Neural progenitor cell (in vitro differentiated cells): ENCODE data around the gene IFNAR2. TPM values are rescaled to one million over a fixed set of nuclear protein-coding genes. Genes with fewer than 3 reads are reported as not detected.
A peak's percentile ranks its signal among the peaks of the same experiment; 100 is the strongest.

Experiments used
- DNase-seq: peaks from one replicate; pipeline ENCODE4 v3.0.0-alpha.2; 2016; ENCODE audit warnings: low spot score
- H2AFZ ChIP-seq: fragments of 200-600 bp; sonication (generic); replicated peaks from 2 replicates; pipeline ENCODE4 v1.6.1; 2016; ENCODE audit warnings: antibody characterized with exemption
- H3F3A ChIP-seq: fragments of 200-600 bp; sonication (generic); 2 replicates; pipeline ENCODE4 v1.6.1; 2016; ENCODE audit warnings: antibody characterized with exemption, low read depth
- H3K27ac ChIP-seq: fragments of 200-600 bp; sonication (generic); 2 replicates; pipeline ENCODE4 v1.5.1; 2016; ENCODE audit warnings: mild to moderate bottlenecking
- H3K27me3 ChIP-seq: fragments of 200-600 bp; sonication (generic); 2 replicates; pipeline ENCODE4 v1.6.1; 2016; ENCODE audit warnings: mild to moderate bottlenecking, moderate library complexity
- H3K36me3 ChIP-seq: fragments of 200-600 bp; sonication (generic); 2 replicates; pipeline ENCODE4 v1.5.1; 2016
- H3K4me1 ChIP-seq: fragments of 200-600 bp; sonication (generic); 2 replicates; pipeline ENCODE4 v1.6.1; 2016; ENCODE audit warnings: mixed run types
- H3K4me2 ChIP-seq: fragments of 200-600 bp; sonication (generic); 2 replicates; pipeline ENCODE4 v1.6.1; 2016
- H3K4me3 ChIP-seq: fragments of 200-600 bp; sonication (generic); 2 replicates; pipeline ENCODE4 v1.5.1; 2016
- H3K79me2 ChIP-seq: fragments of 200-600 bp; sonication (generic); 2 replicates; pipeline ENCODE4 v1.6.1; 2016; ENCODE audit warnings: low read depth
- H3K9ac ChIP-seq: fragments of 200-600 bp; sonication (generic); 2 replicates; pipeline ENCODE4 v1.6.1; 2016
- H3K9me3 ChIP-seq: fragments of 200-600 bp; sonication (generic); 2 replicates; pipeline ENCODE4 v1.5.1; 2016; ENCODE audit warnings: low read depth
- H4K20me1 ChIP-seq: fragments of 200-600 bp; sonication (generic); 2 replicates; pipeline ENCODE4 v1.6.1; 2016; ENCODE audit warnings: low read depth
- H3K27ac Mint-ChIP-seq: 3 replicates; pipeline ENCODE4 v1.8.0; 2021; ENCODE audit warnings: mixed read lengths
- H3K27me3 Mint-ChIP-seq: 2 replicates; pipeline ENCODE4 v1.8.0; 2022; ENCODE audit warnings: low read depth, mild to moderate bottlenecking, inconsistent platforms, moderate library complexity, mixed read lengths; ENCODE audit not compliant: insufficient read depth
- H3K36me3 Mint-ChIP-seq: 3 replicates; pipeline ENCODE4 v1.8.0; 2021; ENCODE audit warnings: mixed read lengths
- H3K4me1 Mint-ChIP-seq: 3 replicates; pipeline ENCODE4 v1.8.0; 2021; ENCODE audit warnings: mixed read lengths
- H3K4me3 Mint-ChIP-seq: 3 replicates; pipeline ENCODE4 v1.8.0; 2021; ENCODE audit warnings: mild to moderate bottlenecking, moderate library complexity, mixed read lengths
- H3K9me3 Mint-ChIP-seq: 3 replicates; pipeline ENCODE4 v1.8.0; 2020; ENCODE audit warnings: mixed read lengths
- CTCF ChIP-seq: fragments of 200-600 bp; sonication (generic); IDR thresholded peaks from 2 replicates; pipeline ENCODE4 v1.5.1; 2017; ENCODE audit warnings: antibody characterized with exemption, mild to moderate bottlenecking
- EZH2 ChIP-seq: fragments of 200-600 bp; sonication (generic); IDR thresholded peaks from 2 replicates; pipeline ENCODE4 v1.6.1; 2017; ENCODE audit warnings: antibody characterized with exemption, mild to moderate bottlenecking, moderate library complexity
- EZH2phosphoT487 ChIP-seq: fragments of 200-600 bp; sonication (generic); IDR thresholded peaks from 2 replicates; pipeline ENCODE4 v1.6.1; 2017; ENCODE audit warnings: antibody characterized with exemption
- total RNA-seq: library from RNA; depleted of rRNA; stranded (reverse); fragments of >200 nt; gene quantifications from 2 replicates; pipeline ENCODE4 v1.2.3, GENCODE V29; 2015; ENCODE audit warnings: low replicate concordance

The IFNAR2 gene
- total RNA-seq, 1 donor from 2014 or later = 15.8 TPM

- Histone ChIP-seq H3K27me3 (peaks cover 21% of the 10 kb centered on the region), H3K4me1 (no peaks in the 10 kb centered on the region), H3K9me3 (no peaks in the 10 kb centered on the region), H4K20me1 (no peaks in the 10 kb centered on the region), H2AFZ (no peak overlapping the region), H3F3A (no peaks in the 10 kb centered on the region), H3K4me2 (no peak overlapping the region), H3K27ac (no peak overlapping the region), H3K4me3 (no peak overlapping the region), H3K36me3 (no peaks in the 10 kb centered on the region), H3K79me2 (no peaks in the 10 kb centered on the region), H3K9ac (no peak overlapping the region)
- peak overlapping the region; percentile 50 for H3K4me3 Mint-ChIP-seq
- H3K36me3 Mint-ChIP-seq = no peaks in the 10 kb centered on the region
- no peak overlapping the region for H3K27ac Mint-ChIP-seq
- H3K27me3 Mint-ChIP-seq = peaks cover 21% of the 10 kb centered on the region
- DNase-seq = peak; percentile 85
- TF ChIP-seq EZH2 (no peak), CTCF (peak; percentile 89)
- peaks cover 10% of the 10 kb centered on the region for H3K4me1 Mint-ChIP-seq
- H3K9me3 Mint-ChIP-seq = no peaks in the 10 kb centered on the region
Observed at GRCh38 chr21:33199516-33200217, 30.1 kb upstream of the IFNAR2 start.

GRCh38 chr21:33201956-33202355 is 27.8 kb upstream of the IFNAR2 start:
- Mint-ChIP-seq H3K9me3 (no peaks in the 10 kb centered on the region), H3K36me3 (no peaks in the 10 kb centered on the region), H3K27ac (no peak overlapping the region), H3K4me1 (peaks cover 5% of the 10 kb centered on the region), H3K27me3 (peaks cover 12% of the 10 kb centered on the region), H3K4me3 (no peak overlapping the region)
- Histone ChIP-seq H3K9me3 (no peaks in the 10 kb centered on the region), H2AFZ (no peak overlapping the region), H3K36me3 (no peaks in the 10 kb centered on the region), H3K9ac (no peak overlapping the region), H3K4me3 (no peak overlapping the region), H3K79me2 (no peaks in the 10 kb centered on the region), H3K4me1 (no peaks in the 10 kb centered on the region), H4K20me1 (no peaks in the 10 kb centered on the region), H3K4me2 (no peak overlapping the region), H3K27ac (no peak overlapping the region), H3F3A (no peaks in the 10 kb centered on the region), H3K27me3 (peaks cover 20% of the 10 kb centered on the region)
- no peak for DNase-seq
- TF ChIP-seq EZH2phosphoT487 (no peak), EZH2 (no peak), CTCF (no peak)

GRCh38 chr21:33202464-33203363 is 27.0 kb upstream of the IFNAR2 start:
- no peak for DNase-seq
- peaks cover 9% of the 10 kb centered on the region for H3K27me3 Mint-ChIP-seq
- no peaks in the 10 kb centered on the region for H3K4me1 Mint-ChIP-seq
- H3K27ac Mint-ChIP-seq = no peak overlapping the region
- no peak overlapping the region for H3K9ac ChIP-seq
- H3F3A ChIP-seq = no peaks in the 10 kb centered on the region
- peaks cover 13% of the 10 kb centered on the region for H3K27me3 ChIP-seq
- no peak overlapping the region for H3K27ac ChIP-seq
- no peak for TF ChIP-seq EZH2phosphoT487
- TF ChIP-seq EZH2 = no peak
- TF ChIP-seq CTCF = no peak
- no peaks in the 10 kb centered on the region for H3K36me3 Mint-ChIP-seq
- H3K4me3 ChIP-seq = no peak overlapping the region
- H3K4me1 ChIP-seq = no peaks in the 10 kb centered on the region
- no peak overlapping the region for H3K4me2 ChIP-seq
- H3K79me2 ChIP-seq = no peaks in the 10 kb centered on the region
- H3K36me3 ChIP-seq = no peaks in the 10 kb centered on the region
- no peaks in the 10 kb centered on the region for H4K20me1 ChIP-seq
- no peak overlapping the region for H3K4me3 Mint-ChIP-seq
- H2AFZ ChIP-seq = no peak overlapping the region
- H3K9me3 Mint-ChIP-seq = peaks cover 3% of the 10 kb centered on the region
- H3K9me3 ChIP-seq = no peaks in the 10 kb centered on the region
